Fibroblast of lung (primary cell): Measurements from ENCODE around the gene DDB1. TPM values are rescaled to one million over a fixed set of nuclear protein-coding genes. Genes with fewer than 3 reads are reported as not detected.

Source experiments
- DNase-seq, 2 donors: peaks; one replicate each; pipeline versions ENCODE4 v3.0.0 to v3.0.0-alpha.2; 2010; ENCODE audit warnings: low read depth in 2 of 2
- H2AFZ ChIP-seq: 2 replicates; pipeline ENCODE4 v1.5.1; 2012; ENCODE audit warnings: low read length, control low read depth, inconsistent platforms
- H3K27ac ChIP-seq: 2 replicates; pipeline ENCODE4 v1.5.1; 2011; ENCODE audit warnings: low read length, control low read depth; ENCODE audit not compliant: insufficient read depth
- H3K27me3 ChIP-seq: 2 replicates; pipeline ENCODE4 v1.5.1; 2011; ENCODE audit warnings: mild to moderate bottlenecking, low read length; ENCODE audit not compliant: control insufficient read depth, insufficient read depth
- H3K36me3 ChIP-seq: 2 replicates; pipeline ENCODE4 v1.5.1; 2011; ENCODE audit warnings: low read length; ENCODE audit not compliant: control insufficient read depth, insufficient read depth
- H3K4me1 ChIP-seq: 2 replicates; pipeline ENCODE4 v1.5.1; 2011; ENCODE audit warnings: low read length; ENCODE audit not compliant: control insufficient read depth, insufficient read depth; ENCODE audit errors: extremely low read depth
- H3K4me2 ChIP-seq: 2 replicates; pipeline ENCODE4 v1.5.1; 2011; ENCODE audit warnings: low read length, control low read depth; ENCODE audit not compliant: insufficient read depth; ENCODE audit errors: extremely low read depth
- H3K4me3 ChIP-seq, 4 experiments: fragments of 200-600 bp in 1 of 4; sonication (generic) in 1 of 4; replicated peaks in 1 of 4; 2 replicates each; pipeline ENCODE4 v1.5.1; 2011 to 2016; ENCODE audit warnings: low read length in 4 of 4, low read depth in 3 of 4, mild to moderate bottlenecking in 3 of 4, control low read depth in 2 of 4, inconsistent platforms in 1 of 4, mixed read lengths in 1 of 4; ENCODE audit not compliant: insufficient read depth in 1 of 4; ENCODE audit errors: control extremely low read depth in 1 of 4
- H3K79me2 ChIP-seq: 2 replicates; pipeline ENCODE4 v1.5.1; 2012; ENCODE audit warnings: mild to moderate bottlenecking, low read length, inconsistent platforms; ENCODE audit not compliant: control insufficient read depth, insufficient read depth
- H3K9ac ChIP-seq: 2 replicates; pipeline ENCODE4 v1.5.1; 2011; ENCODE audit warnings: mild to moderate bottlenecking, low read length, control low read depth; ENCODE audit not compliant: insufficient read depth
- H3K9me3 ChIP-seq: 2 replicates; pipeline ENCODE4 v1.5.1; 2012; ENCODE audit warnings: low read depth, low read length; ENCODE audit not compliant: control insufficient read depth, insufficient read depth
- H4K20me1 ChIP-seq: 2 replicates; pipeline ENCODE4 v1.5.1; 2011; ENCODE audit warnings: low read length; ENCODE audit not compliant: control insufficient read depth, insufficient read depth; ENCODE audit errors: extremely low read depth
- EZH2 ChIP-seq: IDR thresholded peaks from 2 replicates; pipeline ENCODE4 v1.5.1; 2012; ENCODE audit warnings: low read length, control low read depth, mild to moderate bottlenecking; ENCODE audit errors: missing control alignments
- polyA plus RNA-seq, 2 donors: library from polyadenylated mRNA; depleted of rRNA in 1 of 2; stranded (reverse) in 1 of 2; unstranded in 1 of 2; fragments of >200 nt; gene quantifications; 2 replicates each; pipeline ENCODE4 v1.2.1, GENCODE V29; 2011 to 2012; ENCODE audit warnings: missing spikeins in 1 of 2
- total RNA-seq: library from RNA; depleted of rRNA; stranded (reverse); fragments of >200 nt; gene quantifications from 2 replicates; pipeline ENCODE4 v1.2.1, GENCODE V29; 2014
- TF ChIP-seq, protein P1 (sequence below), 2 donors: IDR thresholded peaks in 1 of 2; conservative IDR thresholded peaks in 1 of 2; 1 replicate in 1 of 2; 2 replicates in 1 of 2; pipeline ENCODE4 v1.5.1; 2011 to 2012; ENCODE audit warnings: low read length in 2 of 2, control low read depth in 1 of 2, inconsistent platforms in 1 of 2, low read depth in 1 of 2, mild to moderate bottlenecking in 1 of 2

The DDB1 gene
- total and polyA plus RNA-seq, 2 donors (not counting 1 experiment from before 2014, with no cell fraction given), result 282 to 298 TPM

DNA sequence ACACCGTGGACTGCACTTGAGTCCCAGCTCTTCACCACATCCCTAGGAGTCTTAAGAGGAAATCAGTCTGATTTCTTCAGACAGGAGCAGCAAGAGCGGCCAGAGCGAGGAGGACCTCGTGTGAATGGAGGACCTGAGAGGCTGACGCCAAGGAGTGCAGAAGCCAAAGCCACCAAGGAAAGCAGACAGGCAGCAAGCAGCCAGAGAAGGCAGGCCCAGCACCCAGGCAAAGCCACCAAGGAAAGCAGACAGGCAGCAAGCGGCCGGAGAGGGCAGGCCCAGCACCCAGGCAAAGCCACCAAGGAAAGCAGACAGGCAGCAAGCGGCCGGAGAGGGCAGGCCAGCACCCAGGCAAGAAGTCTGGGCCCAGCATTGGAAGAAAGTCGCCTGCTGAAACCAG, 17.0 kb upstream of the DDB1 start:
- Histone ChIP-seq H3K4me3 (no peak overlapping the region), H3K9ac (no peak overlapping the region), H3K27me3 (no peaks in the 10 kb centered on the region), H3K4me1 (no peaks in the 10 kb centered on the region), H2AFZ (no peak overlapping the region), H4K20me1 (no peaks in the 10 kb centered on the region), H3K27ac (no peak overlapping the region), H3K4me2 (no peak overlapping the region), H3K36me3 (peaks cover 20% of the 10 kb centered on the region), H3K9me3 (no peaks in the 10 kb centered on the region), H3K79me2 (no peaks in the 10 kb centered on the region)
- no peak for DNase-seq
- TF ChIP-seq, protein P1, sequence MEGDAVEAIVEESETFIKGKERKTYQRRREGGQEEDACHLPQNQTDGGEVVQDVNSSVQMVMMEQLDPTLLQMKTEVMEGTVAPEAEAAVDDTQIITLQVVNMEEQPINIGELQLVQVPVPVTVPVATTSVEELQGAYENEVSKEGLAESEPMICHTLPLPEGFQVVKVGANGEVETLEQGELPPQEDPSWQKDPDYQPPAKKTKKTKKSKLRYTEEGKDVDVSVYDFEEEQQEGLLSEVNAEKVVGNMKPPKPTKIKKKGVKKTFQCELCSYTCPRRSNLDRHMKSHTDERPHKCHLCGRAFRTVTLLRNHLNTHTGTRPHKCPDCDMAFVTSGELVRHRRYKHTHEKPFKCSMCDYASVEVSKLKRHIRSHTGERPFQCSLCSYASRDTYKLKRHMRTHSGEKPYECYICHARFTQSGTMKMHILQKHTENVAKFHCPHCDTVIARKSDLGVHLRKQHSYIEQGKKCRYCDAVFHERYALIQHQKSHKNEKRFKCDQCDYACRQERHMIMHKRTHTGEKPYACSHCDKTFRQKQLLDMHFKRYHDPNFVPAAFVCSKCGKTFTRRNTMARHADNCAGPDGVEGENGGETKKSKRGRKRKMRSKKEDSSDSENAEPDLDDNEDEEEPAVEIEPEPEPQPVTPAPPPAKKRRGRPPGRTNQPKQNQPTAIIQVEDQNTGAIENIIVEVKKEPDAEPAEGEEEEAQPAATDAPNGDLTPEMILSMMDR (conservative IDR thresholded peaks at IDR 0.05 in 1 of 2, IDR thresholded peaks at IDR 0.05 in 1 of 2; ENCODE audit: low read depth in 1 of 2, low read length in 2 of 2), result no peak
- TF ChIP-seq EZH2, result no peak

DNA sequence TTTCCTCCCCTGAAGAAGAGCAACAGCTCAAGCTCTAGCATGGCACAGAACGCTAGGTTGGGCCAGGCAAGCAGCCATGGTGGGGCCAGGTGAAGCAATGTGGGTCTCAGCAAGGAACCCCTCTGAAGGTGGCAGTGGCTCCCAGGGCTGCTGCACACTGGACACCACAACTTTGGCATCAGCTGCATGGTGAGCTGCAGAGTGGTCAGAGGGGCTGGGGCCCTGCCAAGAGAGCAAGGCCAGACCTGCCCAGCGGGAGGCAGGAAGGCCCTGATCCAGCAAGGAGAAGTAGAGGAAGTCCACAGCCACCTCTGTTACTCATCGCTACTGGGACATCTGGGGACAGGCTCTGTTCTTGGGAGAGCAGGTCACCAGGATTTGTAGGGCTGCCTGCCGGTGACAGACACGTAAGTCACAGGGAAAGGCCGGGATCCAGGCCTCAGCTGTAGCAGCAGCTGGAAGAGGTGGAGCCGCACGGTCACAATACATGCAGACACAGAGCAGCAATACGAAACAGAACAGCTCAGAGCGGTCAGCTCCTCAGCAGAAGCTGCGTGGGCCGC, 16.4 kb upstream of the DDB1 start:
- H3K36me3 ChIP-seq, result peaks cover 20% of the 10 kb centered on the region
- TF ChIP-seq, protein P1 (conservative IDR thresholded peaks at IDR 0.05 in 1 of 2, IDR thresholded peaks at IDR 0.05 in 1 of 2; ENCODE audit: low read depth in 1 of 2, low read length in 2 of 2), result no peak
- no peak for TF ChIP-seq EZH2
- H3K79me2 ChIP-seq, result no peaks in the 10 kb centered on the region
- H3K9me3 ChIP-seq, result no peaks in the 10 kb centered on the region
- H3K27ac ChIP-seq, result no peak overlapping the region
- DNase-seq, result no peak
- no peaks in the 10 kb centered on the region for H4K20me1 ChIP-seq
- H3K4me2 ChIP-seq, result no peak overlapping the region
- H3K9ac ChIP-seq, result no peak overlapping the region
- no peak overlapping the region for H3K4me3 ChIP-seq
- H3K27me3 ChIP-seq, result no peaks in the 10 kb centered on the region
- no peaks in the 10 kb centered on the region for H3K4me1 ChIP-seq
- H2AFZ ChIP-seq, result no peak overlapping the region

DNA sequence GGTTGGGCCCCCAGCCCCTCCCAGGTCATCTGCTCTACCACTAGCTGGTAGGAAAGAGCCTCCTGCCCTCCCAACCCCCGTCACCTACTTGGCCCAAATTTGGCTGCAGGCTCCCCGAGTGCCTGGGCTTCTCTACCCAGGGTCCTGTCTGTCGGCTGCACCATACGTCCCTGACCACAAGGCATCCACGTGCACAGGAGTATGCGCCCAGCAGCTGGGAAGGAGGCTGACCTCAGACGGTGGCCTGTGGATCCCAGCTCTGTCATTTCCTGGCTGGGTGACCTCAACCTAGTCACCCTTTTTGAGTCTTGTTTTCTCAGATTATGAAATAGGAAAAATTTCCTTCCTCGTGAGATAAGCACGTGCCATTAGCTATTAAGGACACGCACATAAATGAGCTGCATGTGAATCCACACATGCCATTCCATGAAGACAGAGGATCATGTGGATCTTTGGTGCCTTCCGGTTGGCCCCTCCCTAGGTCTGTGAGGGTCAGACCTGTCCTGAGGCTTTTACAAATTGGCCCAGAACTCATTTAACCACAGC, 15.1 kb upstream of the DDB1 start:
- Histone ChIP-seq H3K9ac (no peak overlapping the region), H3K4me2 (no peak overlapping the region), H3K4me1 (no peaks in the 10 kb centered on the region), H3K4me3 (no peak overlapping the region), H3K27ac (peak overlapping the region; percentile 4), H3K9me3 (no peaks in the 10 kb centered on the region), H3K79me2 (no peaks in the 10 kb centered on the region), H3K36me3 (peaks cover 14% of the 10 kb centered on the region), H2AFZ (no peak overlapping the region), H4K20me1 (no peaks in the 10 kb centered on the region), H3K27me3 (no peaks in the 10 kb centered on the region)
- no peak for TF ChIP-seq EZH2
- TF ChIP-seq, protein P1 (conservative IDR thresholded peaks at IDR 0.05 in 1 of 2, IDR thresholded peaks at IDR 0.05 in 1 of 2; ENCODE audit: low read depth in 1 of 2, low read length in 2 of 2), result no peak
- DNase-seq, result peak in 1 of 2 donors; percentile 10
